HG02973 (cell line): ENCODE data around the gene SSUH2.
A peak's percentile ranks its signal among the peaks of the same experiment; 100 is the strongest.
"Not testable (repeated sequence)": the region's sequence is repeated elsewhere in the genome, so short reads cannot be mapped to it uniquely, and the experiment has no call there.

Experiments used
- ATAC-seq: cut with Tn5 transposase; IDR thresholded peaks from one replicate; pipeline ENCODE4 v1.9.1; 2021; ENCODE audit warnings: moderate library complexity; ENCODE audit not compliant: unreplicated experiment

Gene SSUH2

GRCh38 chr3:8589880-8590556 is 54.6 kb downstream of the SSUH2 start:
- no peak for ATAC-seq

- ATAC-seq, result no peak
Measured at GRCh38 chr3:8584661-8585060, 59.9 kb downstream of the SSUH2 start.

- ATAC-seq, result no peak
Measured at GRCh38 chr3:8581806-8582445, 62.7 kb downstream of the SSUH2 start.

GRCh38 chr3:8581373-8581772 is 63.2 kb downstream of the SSUH2 start:
- no peak for ATAC-seq

- not testable (repeated sequence) for ATAC-seq
Measured at GRCh38 chr3:8580434-8580833, 64.2 kb downstream of the SSUH2 start.

GRCh38 chr3:8579943-8580342 is 64.7 kb downstream of the SSUH2 start:
- ATAC-seq, result no peak

GRCh38 chr3:8579096-8579495 is 65.5 kb downstream of the SSUH2 start:
- peak; percentile 98 for ATAC-seq

GRCh38 chr3:8578282-8578681 is 66.3 kb downstream of the SSUH2 start:
- peak; percentile 31 for ATAC-seq

- ATAC-seq, result no peak
Measured at GRCh38 chr3:8576841-8577571, 67.6 kb downstream of the SSUH2 start.

GRCh38 chr3:8576436-8576835 is 68.2 kb downstream of the SSUH2 start:
- no peak for ATAC-seq

- no peak for ATAC-seq
Measured at GRCh38 chr3:8575364-8576104, 69.1 kb downstream of the SSUH2 start.

- ATAC-seq, result no peak
Measured at GRCh38 chr3:8574670-8575322, 69.8 kb downstream of the SSUH2 start.

GRCh38 chr3:8574040-8574669 is 70.4 kb downstream of the SSUH2 start:
- ATAC-seq, result no peak

- no peak for ATAC-seq
Measured at GRCh38 chr3:8573342-8573926, 71.2 kb downstream of the SSUH2 start.

GRCh38 chr3:8571256-8571655 is 73.3 kb downstream of the SSUH2 start:
- ATAC-seq, result no peak
